Measurements from ENCODE around the gene LRRC31.

LRRC31 gene

GRCh38 chr3:169871129-169871886, 1.6 kb upstream of the LRRC31 start:
- ChIA-PET CTCF (interaction anchor here (0.7 kb wide), 1 partner anchor 973 kb away, joined by 3 read pairs; no protein-coding TSS in a partner anchor), POLR2A (no interaction called here)
- H3K36me3 ChIP-seq (ENCODE audit: control insufficient read depth in 2 of 2, insufficient read depth in 1 of 2, low read length in 2 of 2): no peaks in the 10 kb centered on the region
- TF ChIP-seq ZSCAN23 (tag by site-specific recombination; IDR thresholded peaks at IDR 0.05) (no peak), ELK4 (IDR thresholded peaks at IDR 0.05; ENCODE audit: borderline replicate concordance, low read depth, low read length) (no peak), OVOL3 (tag by site-specific recombination; IDR thresholded peaks at IDR 0.05) (no peak), ZNF658 (tag by site-specific recombination; IDR thresholded peaks at IDR 0.05) (no peak), ZBTB6 (tag by site-specific recombination; IDR thresholded peaks at IDR 0.05) (no peak), ZFP41 (tag by site-specific recombination; IDR thresholded peaks at IDR 0.05; ENCODE audit: borderline replicate concordance) (no peak), ZNF837 (tag by site-specific recombination; IDR thresholded peaks at IDR 0.05) (no peak)
- no peak overlapping the region for H3K27ac ChIP-seq (ENCODE audit: extremely low read depth, low read depth, low read length)
- no peak overlapping the region for H3K4me3 ChIP-seq (ENCODE audit: low read depth, low read length)
- H3K9me3 ChIP-seq (ENCODE audit: control insufficient read depth, insufficient read depth, low read depth, low read length): no peaks in the 10 kb centered on the region
- no peaks in the 10 kb centered on the region; the same call in 1 of the 2 replicates for H3K4me1 ChIP-seq (ENCODE audit: control insufficient read depth, insufficient read depth, low read length)

- CTCF ChIA-PET: interaction anchor here (0.7 kb wide), 2 partner anchors 109 to 143 kb away, joined by 3 read pairs; no protein-coding TSS in a partner anchor
- Histone ChIP-seq H3K36me3 (ENCODE audit: control insufficient read depth in 2 of 2, insufficient read depth in 1 of 2, low read length in 2 of 2) (no peaks in the 10 kb centered on the region), H3K4me3 (ENCODE audit: low read depth, low read length) (no peak overlapping the region), H3K4me1 (ENCODE audit: control insufficient read depth, insufficient read depth, low read length) (no peaks in the 10 kb centered on the region; the same call in 1 of the 2 replicates), H3K27ac (ENCODE audit: extremely low read depth, low read depth, low read length) (no peak overlapping the region), H3K9me3 (ENCODE audit: control insufficient read depth, insufficient read depth, low read depth, low read length) (no peaks in the 10 kb centered on the region)
- POLR2A ChIA-PET: no interaction called here
- no peak for TF ChIP-seq SP2 (tag by site-specific recombination; IDR thresholded peaks at IDR 0.05)
- no peak for TF ChIP-seq ZNF501 (tag by site-specific recombination; IDR thresholded peaks at IDR 0.05)
- no peak for TF ChIP-seq SCRT2 (tag by site-specific recombination; IDR thresholded peaks at IDR 0.05)
- no peak for TF ChIP-seq REPIN1 (tag by site-specific recombination; IDR thresholded peaks at IDR 0.05; ENCODE audit: low read depth)
- TF ChIP-seq ZNF174 (tag by site-specific recombination; IDR thresholded peaks at IDR 0.05): no peak
- TF ChIP-seq KLF9 (tag by site-specific recombination; IDR thresholded peaks at IDR 0.05; ENCODE audit: low read depth): no peak
- TF ChIP-seq ATF2 (tag by site-specific recombination; IDR thresholded peaks at IDR 0.05; ENCODE audit: low read depth): no peak
- no peak for TF ChIP-seq GLIS2 (tag by site-specific recombination; IDR thresholded peaks at IDR 0.05)
- no peak for TF ChIP-seq ZNF596 (tag by site-specific recombination; IDR thresholded peaks at IDR 0.05)
- TF ChIP-seq ZNF132 (tag by site-specific recombination; IDR thresholded peaks at IDR 0.05; ENCODE audit: borderline replicate concordance): no peak
- no peak for TF ChIP-seq ZSCAN18 (tag by site-specific recombination; IDR thresholded peaks at IDR 0.05)
- TF ChIP-seq ZNF202 (tag by site-specific recombination; IDR thresholded peaks at IDR 0.05; ENCODE audit: borderline replicate concordance): no peak
- no peak for TF ChIP-seq ZNF623 (tag by site-specific recombination; IDR thresholded peaks at IDR 0.05)
- TF ChIP-seq ZNF433 (tag by site-specific recombination; IDR thresholded peaks at IDR 0.05; ENCODE audit: low read depth): no peak
- TF ChIP-seq ZNF140 (tag by site-specific recombination; IDR thresholded peaks at IDR 0.05): no peak
- no peak for TF ChIP-seq ZNF239 (tag by site-specific recombination; IDR thresholded peaks at IDR 0.05)
- no peak for TF ChIP-seq ZNF660 (tag by site-specific recombination; IDR thresholded peaks at IDR 0.05)
- no peak for TF ChIP-seq ZBTB7A (tag by site-specific recombination; IDR thresholded peaks at IDR 0.05; ENCODE audit: low read depth)
- TF ChIP-seq ZNF223 (tag by site-specific recombination; IDR thresholded peaks at IDR 0.05): no peak
- no peak for TF ChIP-seq ZBTB48 (tag by site-specific recombination; IDR thresholded peaks at IDR 0.05)
These were observed 1.4 kb downstream of the LRRC31 start for GRCh38 chr3:169868369-169868768.
